ENCODE results near the gene PPARD. TPM values are rescaled to one million over a fixed set of nuclear protein-coding genes. Genes with fewer than 3 reads are reported as not detected.
A peak's percentile ranks its signal among the peaks of the same experiment; 100 is the strongest.

The PPARD gene
- total RNA-seq, 6 experiments from 2014 or later, result 5.2 to 18.8 (median 5.9) TPM

GRCh38 chr6:35401514-35401913, 59.2 kb downstream of the PPARD start:
- Histone ChIP-seq H3K4me3 (no peak overlapping the region), H3K9me3 (no peaks in the 10 kb centered on the region), H3K27ac (peak overlapping the region in 2 of 3 donors; percentile 33 to 57), H3K4me1 (peaks cover 0 to 35% (median 19%) of the 10 kb centered on the region in 4 donors), H3K27me3 (no peaks in the 10 kb centered on the region), H3K36me3 (no peaks in the 10 kb centered on the region)
- TF ChIP-seq, protein P1, sequence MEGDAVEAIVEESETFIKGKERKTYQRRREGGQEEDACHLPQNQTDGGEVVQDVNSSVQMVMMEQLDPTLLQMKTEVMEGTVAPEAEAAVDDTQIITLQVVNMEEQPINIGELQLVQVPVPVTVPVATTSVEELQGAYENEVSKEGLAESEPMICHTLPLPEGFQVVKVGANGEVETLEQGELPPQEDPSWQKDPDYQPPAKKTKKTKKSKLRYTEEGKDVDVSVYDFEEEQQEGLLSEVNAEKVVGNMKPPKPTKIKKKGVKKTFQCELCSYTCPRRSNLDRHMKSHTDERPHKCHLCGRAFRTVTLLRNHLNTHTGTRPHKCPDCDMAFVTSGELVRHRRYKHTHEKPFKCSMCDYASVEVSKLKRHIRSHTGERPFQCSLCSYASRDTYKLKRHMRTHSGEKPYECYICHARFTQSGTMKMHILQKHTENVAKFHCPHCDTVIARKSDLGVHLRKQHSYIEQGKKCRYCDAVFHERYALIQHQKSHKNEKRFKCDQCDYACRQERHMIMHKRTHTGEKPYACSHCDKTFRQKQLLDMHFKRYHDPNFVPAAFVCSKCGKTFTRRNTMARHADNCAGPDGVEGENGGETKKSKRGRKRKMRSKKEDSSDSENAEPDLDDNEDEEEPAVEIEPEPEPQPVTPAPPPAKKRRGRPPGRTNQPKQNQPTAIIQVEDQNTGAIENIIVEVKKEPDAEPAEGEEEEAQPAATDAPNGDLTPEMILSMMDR (IDR thresholded peaks at IDR 0.05), result no peak
- no peak for TF ChIP-seq POLR2A (IDR thresholded peaks at IDR 0.05)
- 51% methylated on average over 4 of the region's 5 CpGs for WGBS (ENCODE audit: insufficient coverage, low coverage, low lambda C conversion rate, missing lambda C conversion rate)
- DNase-seq (peak; percentile 63 to 89 (median 71)), ATAC-seq (peak; percentile 69 to 82 (median 80))
- intact Hi-C loops (cut with DNase I), result no loop called here

GRCh38 chr6:35402136-35402855, 59.9 kb downstream of the PPARD start:
- peak; percentile 71 to 88 (median 86) for ATAC-seq
- TF ChIP-seq POLR2A (IDR thresholded peaks at IDR 0.05), result no peak
- TF ChIP-seq, protein P1 (IDR thresholded peaks at IDR 0.05), result no peak
- 41% methylated on average over 7 of the region's 8 CpGs for WGBS (ENCODE audit: insufficient coverage, low coverage, low lambda C conversion rate, missing lambda C conversion rate)
- peak; percentile 57 to 90 (median 77) for DNase-seq
- peak overlapping the region in 2 of 3 donors; percentile 25 to 57 for H3K27ac ChIP-seq
- no peaks in the 10 kb centered on the region for H3K9me3 ChIP-seq
- H3K36me3 ChIP-seq, result no peaks in the 10 kb centered on the region
- intact Hi-C loops (cut with DNase I), result no loop called here
- H3K4me3 ChIP-seq, result peak overlapping the region in 1 of 3 donors; percentile 16
- peaks cover 0 to 35% (median 19%) of the 10 kb centered on the region in 4 donors for H3K4me1 ChIP-seq
- no peaks in the 10 kb centered on the region for H3K27me3 ChIP-seq

DNA sequence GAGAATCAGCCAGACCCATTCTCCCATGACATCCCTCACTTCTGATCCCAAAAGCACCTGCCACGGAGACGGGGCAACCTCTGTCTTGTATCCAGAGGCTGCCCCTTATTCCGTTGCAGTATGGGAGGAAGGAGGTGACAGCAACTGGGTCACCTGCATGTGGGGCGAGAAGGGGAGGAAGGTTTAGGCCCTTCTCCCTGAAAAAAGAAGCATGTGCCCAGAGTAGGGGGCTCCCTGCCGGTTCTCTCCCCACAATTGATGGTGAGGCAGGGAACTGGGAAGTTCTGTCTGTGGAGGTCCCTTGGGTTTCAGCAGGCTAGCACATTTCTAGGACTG, 60.5 kb downstream of the PPARD start:
- Histone ChIP-seq H3K27me3 (no peaks in the 10 kb centered on the region), H3K27ac (no peak overlapping the region), H3K36me3 (no peaks in the 10 kb centered on the region), H3K9me3 (no peaks in the 10 kb centered on the region), H3K4me3 (peak overlapping the region in 1 of 3 donors; percentile 16), H3K4me1 (peaks cover 0 to 35% (median 19%) of the 10 kb centered on the region in 4 donors)
- intact Hi-C loops (cut with DNase I), result no loop called here
- DNase-seq (no peak), ATAC-seq (no peak)
- WGBS (ENCODE audit: insufficient coverage, low coverage, low lambda C conversion rate, missing lambda C conversion rate), result 32% methylated on average over 4 of the region's 5 CpGs
- TF ChIP-seq POLR2A (IDR thresholded peaks at IDR 0.05), result no peak
- TF ChIP-seq, protein P1 (IDR thresholded peaks at IDR 0.05), result no peak

- TF ChIP-seq POLR2A (IDR thresholded peaks at IDR 0.05), result no peak
- TF ChIP-seq, protein P1 (IDR thresholded peaks at IDR 0.05), result no peak
- 90% methylated on average over 6 of the region's 8 CpGs for WGBS (ENCODE audit: insufficient coverage, low coverage, low lambda C conversion rate, missing lambda C conversion rate)
- Histone ChIP-seq H3K9me3 (no peaks in the 10 kb centered on the region), H3K27me3 (no peaks in the 10 kb centered on the region), H3K36me3 (no peaks in the 10 kb centered on the region), H3K27ac (no peak overlapping the region), H3K4me1 (peaks cover 0 to 35% (median 19%) of the 10 kb centered on the region in 4 donors), H3K4me3 (no peak overlapping the region)
- intact Hi-C loops (cut with DNase I), result no loop called here
- ATAC-seq, result no peak
- no peak for DNase-seq
These were observed 61.4 kb downstream of the PPARD start for GRCh38 chr6:35403544-35404442.
